ENCODE results near the gene DDX41.
"Not testable (repeated sequence)": the region's sequence is repeated elsewhere in the genome, so short reads cannot be mapped to it uniquely, and the experiment has no call there.

Gene DDX41

GRCh38 chr5:177498013-177498787 is 18.6 kb downstream of the DDX41 start:
- peak; percentile 60 for DNase-seq (ENCODE audit: low spot score)

- DNase-seq (ENCODE audit: low spot score) = peak; percentile 100
Measured at GRCh38 chr5:177497292-177498012, 19.3 kb downstream of the DDX41 start, which contains the start of gene PDLIM7. Gene PDLIM7, minus strand, starts transcription at chr5:177497604. Its CDS starts 1,092 bp downstream, at chr5:177496512.

- DNase-seq (ENCODE audit: low spot score) = peak; percentile 92
Measured at GRCh38 chr5:177496727-177497291, 20.0 kb downstream of the DDX41 start.

- peak; percentile 92 for DNase-seq (ENCODE audit: low spot score)
Measured at GRCh38 chr5:177496070-177496726, 20.6 kb downstream of the DDX41 start.

GRCh38 chr5:177495243-177496060 is 21.3 kb downstream of the DDX41 start:
- DNase-seq (ENCODE audit: low spot score) = no peak

GRCh38 chr5:177494346-177495195 is 22.2 kb downstream of the DDX41 start:
- no peak for DNase-seq (ENCODE audit: low spot score)

GRCh38 chr5:177493795-177494345 is 22.9 kb downstream of the DDX41 start:
- no peak for DNase-seq (ENCODE audit: low spot score)

- no peak for DNase-seq (ENCODE audit: low spot score)
Measured at GRCh38 chr5:177492841-177493240, 23.9 kb downstream of the DDX41 start.

- no peak for DNase-seq (ENCODE audit: low spot score)
Measured at GRCh38 chr5:177491983-177492746, 24.6 kb downstream of the DDX41 start.

GRCh38 chr5:177491429-177491945 is 25.3 kb downstream of the DDX41 start:
- DNase-seq (ENCODE audit: low spot score) = peak; percentile 92

- DNase-seq (ENCODE audit: low spot score) = no peak
Measured at GRCh38 chr5:177490992-177491391, 25.8 kb downstream of the DDX41 start.

- DNase-seq (ENCODE audit: low spot score) = no peak
Measured at GRCh38 chr5:177490311-177490991, 26.3 kb downstream of the DDX41 start.

GRCh38 chr5:177489119-177489716 is 27.5 kb downstream of the DDX41 start:
- no peak for DNase-seq (ENCODE audit: low spot score)

- DNase-seq (ENCODE audit: low spot score) = no peak
Measured at GRCh38 chr5:177487975-177488374, 28.8 kb downstream of the DDX41 start.

- DNase-seq (ENCODE audit: low spot score) = no peak
Measured at GRCh38 chr5:177487144-177487543, 29.6 kb downstream of the DDX41 start.

GRCh38 chr5:177486256-177486655 is 30.5 kb downstream of the DDX41 start:
- no peak for DNase-seq (ENCODE audit: low spot score)

- not testable (repeated sequence) for DNase-seq (ENCODE audit: low spot score)
Measured at GRCh38 chr5:177485753-177486152, 31.0 kb downstream of the DDX41 start.

- DNase-seq (ENCODE audit: low spot score) = no peak
Measured at GRCh38 chr5:177484902-177485549, 31.7 kb downstream of the DDX41 start.
